Tibial nerve (tissue), 3 donors: ENCODE data around the gene TNNC1.

Experiments
- POLR2A ChIP-seq, 2 donors: fragments of 450-650 bp; IDR thresholded peaks; one replicate each; pipeline ENCODE4 v1.6.1; 2017; ENCODE audit warnings: antibody characterized with exemption in 2 of 2, mild to moderate bottlenecking in 2 of 2, moderate library complexity in 2 of 2
- TF ChIP-seq, protein P1 (sequence below), 5 experiments: fragments of 200-600 bp in 3 of 5; fragments of 450-650 bp in 2 of 5; sonication (generic) in 3 of 5; IDR thresholded peaks; one replicate each; pipeline ENCODE4 v1.5.1; 2016 to 2019; ENCODE audit warnings: antibody characterized with exemption in 5 of 5, mild to moderate bottlenecking in 3 of 5, moderate library complexity in 2 of 5

GRCh38 chr3:52438104-52438376, 15.8 kb downstream of the TNNC1 start:
- TF ChIP-seq, protein P1, sequence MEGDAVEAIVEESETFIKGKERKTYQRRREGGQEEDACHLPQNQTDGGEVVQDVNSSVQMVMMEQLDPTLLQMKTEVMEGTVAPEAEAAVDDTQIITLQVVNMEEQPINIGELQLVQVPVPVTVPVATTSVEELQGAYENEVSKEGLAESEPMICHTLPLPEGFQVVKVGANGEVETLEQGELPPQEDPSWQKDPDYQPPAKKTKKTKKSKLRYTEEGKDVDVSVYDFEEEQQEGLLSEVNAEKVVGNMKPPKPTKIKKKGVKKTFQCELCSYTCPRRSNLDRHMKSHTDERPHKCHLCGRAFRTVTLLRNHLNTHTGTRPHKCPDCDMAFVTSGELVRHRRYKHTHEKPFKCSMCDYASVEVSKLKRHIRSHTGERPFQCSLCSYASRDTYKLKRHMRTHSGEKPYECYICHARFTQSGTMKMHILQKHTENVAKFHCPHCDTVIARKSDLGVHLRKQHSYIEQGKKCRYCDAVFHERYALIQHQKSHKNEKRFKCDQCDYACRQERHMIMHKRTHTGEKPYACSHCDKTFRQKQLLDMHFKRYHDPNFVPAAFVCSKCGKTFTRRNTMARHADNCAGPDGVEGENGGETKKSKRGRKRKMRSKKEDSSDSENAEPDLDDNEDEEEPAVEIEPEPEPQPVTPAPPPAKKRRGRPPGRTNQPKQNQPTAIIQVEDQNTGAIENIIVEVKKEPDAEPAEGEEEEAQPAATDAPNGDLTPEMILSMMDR (IDR thresholded peaks at IDR 0.05), result no peak
- TF ChIP-seq POLR2A (IDR thresholded peaks at IDR 0.05), result no peak
